Activated CD8-positive, alpha-beta memory T cell treated with anti-CD3 and anti-CD28 coated beads for 36 hours (primary cell): Measurements from ENCODE around the gene PTPN20. TPM values are rescaled to one million over a fixed set of nuclear protein-coding genes. Genes with fewer than 3 reads are reported as not detected.
"Not testable (repeated sequence)": the region's sequence is repeated elsewhere in the genome, so short reads cannot be mapped to it uniquely, and the experiment has no call there.

ENCODE experiments used
- CTCF ChIA-PET: fragments of 350-600 bp; sonication (Branson Sonifier 250); formaldehyde crosslinking; loops from one replicate; lab custom pipeline; 2021; ENCODE audit warnings: antibody characterized with exemption; lab: Charles Lee
- POLR2A ChIA-PET: fragments of 350-600 bp; sonication (Branson Sonifier 250); formaldehyde crosslinking; loops from one replicate; lab custom pipeline; 2021; ENCODE audit warnings: antibody characterized with exemption; lab: Charles Lee
- total RNA-seq, 2 experiments: library from RNA; stranded (reverse); gene quantifications; one replicate each; pipeline ENCODE4 v1.2.3, GENCODE V29; 2021

Gene PTPN20, protein sequence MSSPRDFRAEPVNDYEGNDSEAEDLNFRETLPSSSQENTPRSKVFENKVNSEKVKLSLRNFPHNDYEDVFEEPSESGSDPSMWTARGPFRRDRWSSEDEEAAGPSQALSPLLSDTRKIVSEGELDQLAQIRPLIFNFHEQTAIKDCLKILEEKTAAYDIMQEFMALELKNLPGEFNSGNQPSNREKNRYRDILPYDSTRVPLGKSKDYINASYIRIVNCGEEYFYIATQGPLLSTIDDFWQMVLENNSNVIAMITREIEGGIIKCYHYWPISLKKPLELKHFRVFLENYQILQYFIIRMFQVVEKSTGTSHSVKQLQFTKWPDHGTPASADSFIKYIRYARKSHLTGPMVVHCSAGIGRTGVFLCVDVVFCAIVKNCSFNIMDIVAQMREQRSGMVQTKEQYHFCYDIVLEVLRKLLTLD
- 1 to 10 TPM in 1 of 2 experiments, under 1 TPM in 1; 0.70 to 1.1 TPM for total RNA-seq

DNA sequence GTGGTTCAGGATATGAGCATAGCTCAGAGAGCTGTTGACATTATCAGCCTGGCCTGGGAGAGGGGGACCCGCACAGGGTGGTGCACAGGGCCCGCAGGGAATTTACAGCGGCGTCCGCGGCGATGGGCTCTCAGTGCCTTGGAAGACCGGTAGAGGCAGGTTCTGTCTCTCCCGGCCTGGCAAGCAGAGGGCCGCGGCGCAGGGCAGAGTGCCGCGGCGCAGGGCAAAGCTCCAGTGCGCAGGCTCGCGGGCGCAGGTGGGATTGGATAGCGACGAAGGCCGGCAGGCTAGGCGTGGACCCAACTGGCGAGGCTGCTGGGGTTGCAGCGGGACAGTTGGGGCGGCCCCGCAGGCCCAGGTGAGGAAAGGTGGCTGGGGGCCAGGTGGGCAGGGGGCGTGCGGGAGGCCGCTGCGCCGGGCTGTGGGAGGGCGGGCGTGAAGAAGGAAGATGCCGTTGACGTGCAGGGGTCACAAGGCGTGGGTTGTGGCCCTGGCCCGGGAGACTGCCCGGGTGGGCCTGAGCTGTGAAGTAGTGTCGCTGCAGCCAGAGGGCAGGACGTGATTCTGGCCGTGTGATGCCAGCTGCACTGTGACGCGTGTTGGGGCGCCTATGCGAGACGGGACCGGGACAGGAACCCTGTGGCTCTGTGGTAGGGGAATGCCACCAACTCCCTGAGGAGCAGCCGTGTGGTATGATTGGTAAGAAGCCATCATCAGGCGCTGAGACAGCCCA is at the start of gene PTPN20:
Gene PTPN20 (plus strand): TSS at position 285 of the 733 bp plus-strand sequence. CDS start 21,072 bp downstream, outside the sequence.
- CTCF ChIA-PET, POLR2A ChIA-PET: not testable (repeated sequence)

DNA sequence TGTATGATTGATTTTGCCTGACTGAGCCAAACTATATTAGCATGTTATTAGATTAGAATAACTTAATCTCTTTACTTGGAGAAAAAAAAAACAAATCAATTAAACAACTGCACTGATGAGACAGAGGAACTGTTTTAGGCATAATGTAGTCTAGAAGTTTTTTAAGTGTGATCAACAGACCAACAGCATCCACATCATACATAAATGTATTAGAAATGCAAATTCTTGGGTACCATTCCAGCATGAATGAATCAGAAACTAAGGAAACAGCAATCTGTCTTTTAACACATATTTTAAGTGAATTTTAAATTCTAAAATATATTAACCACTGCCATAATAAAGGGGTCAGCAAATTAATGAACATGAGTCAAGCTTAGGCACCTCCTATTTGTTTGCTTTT is 41.5 kb upstream of the PTPN20 start:
- CTCF ChIA-PET, POLR2A ChIA-PET: not testable (repeated sequence)

DNA sequence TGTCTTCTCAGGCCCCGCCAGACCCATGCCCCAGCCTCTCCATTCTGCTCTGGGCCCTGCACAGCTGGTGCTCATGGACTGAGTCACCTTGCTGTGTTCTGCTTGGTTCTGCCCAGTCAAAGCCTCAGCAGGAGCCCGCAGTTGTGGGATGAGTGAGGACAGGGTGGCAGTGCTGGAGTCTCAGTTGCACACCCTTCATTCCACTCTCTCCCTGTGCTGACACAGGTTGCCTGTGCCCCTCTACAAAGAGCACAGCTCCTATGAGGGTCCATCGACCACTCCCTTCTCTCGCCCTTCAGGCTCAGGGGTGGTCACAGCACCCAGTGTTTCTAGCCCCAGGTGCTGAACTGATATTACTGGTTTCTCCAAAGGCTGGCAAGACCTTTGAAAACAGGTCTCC is 39.6 kb upstream of the PTPN20 start:
- CTCF ChIA-PET, POLR2A ChIA-PET: not testable (repeated sequence)

DNA sequence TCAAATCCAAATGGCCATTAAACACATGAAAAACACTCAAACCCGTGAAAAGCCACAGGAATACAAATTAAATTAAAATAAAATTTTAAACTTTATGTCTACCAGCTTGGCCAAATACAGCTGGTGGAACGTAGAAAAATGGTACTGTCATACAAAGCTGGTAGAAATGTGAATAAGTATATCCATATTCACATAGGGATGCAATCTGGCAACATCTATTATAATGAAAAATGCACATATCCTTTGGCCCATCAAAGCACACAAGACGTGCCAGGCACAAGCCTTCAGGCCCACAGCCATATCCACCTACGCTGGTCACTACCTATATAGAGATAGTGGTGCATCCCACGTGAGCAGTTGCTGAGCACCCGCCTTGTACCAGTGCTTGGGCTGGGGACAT is 35.9 kb upstream of the PTPN20 start:
- POLR2A ChIA-PET, CTCF ChIA-PET: not testable (repeated sequence)

DNA sequence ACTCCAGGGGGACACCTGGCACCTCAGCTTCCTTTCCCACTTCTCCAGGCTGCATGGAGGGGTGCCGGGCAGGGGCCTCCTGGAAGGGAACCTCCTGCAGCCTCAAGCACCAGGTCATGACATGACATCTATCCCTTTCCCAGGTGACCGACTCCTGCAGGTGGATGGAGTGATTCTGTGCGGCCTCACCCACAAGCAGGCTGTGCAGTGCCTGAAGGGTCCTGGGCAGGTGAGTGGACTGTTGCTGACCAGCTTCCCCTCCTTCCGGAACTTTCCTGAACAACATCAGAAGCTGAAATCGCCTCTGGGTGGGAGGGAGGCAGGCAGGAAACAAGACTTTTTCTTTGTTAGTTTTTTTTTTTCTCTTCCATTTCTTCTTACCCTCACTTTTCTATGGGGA is 34.5 kb upstream of the PTPN20 start:
- CTCF ChIA-PET, POLR2A ChIA-PET: not testable (repeated sequence)

DNA sequence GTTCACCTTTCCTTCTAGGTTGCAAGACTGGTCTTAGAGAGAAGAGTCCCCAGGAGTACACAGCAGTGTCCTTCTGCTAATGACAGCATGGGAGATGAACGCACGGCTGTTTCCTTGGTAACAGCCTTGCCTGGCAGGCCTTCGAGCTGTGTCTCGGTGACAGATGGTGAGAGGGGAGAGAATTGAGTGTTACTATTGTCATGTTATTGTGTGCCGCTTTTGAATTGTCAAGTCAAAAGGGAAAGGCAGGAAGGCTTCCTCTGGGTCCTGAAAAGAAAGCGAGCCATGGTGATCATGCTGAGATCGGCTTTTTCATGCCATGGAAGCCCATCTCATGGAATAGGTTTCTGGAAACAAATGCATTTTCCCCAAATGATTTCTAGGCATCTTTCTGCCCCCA is 32.5 kb upstream of the PTPN20 start:
- CTCF ChIA-PET, POLR2A ChIA-PET: not testable (repeated sequence)

DNA sequence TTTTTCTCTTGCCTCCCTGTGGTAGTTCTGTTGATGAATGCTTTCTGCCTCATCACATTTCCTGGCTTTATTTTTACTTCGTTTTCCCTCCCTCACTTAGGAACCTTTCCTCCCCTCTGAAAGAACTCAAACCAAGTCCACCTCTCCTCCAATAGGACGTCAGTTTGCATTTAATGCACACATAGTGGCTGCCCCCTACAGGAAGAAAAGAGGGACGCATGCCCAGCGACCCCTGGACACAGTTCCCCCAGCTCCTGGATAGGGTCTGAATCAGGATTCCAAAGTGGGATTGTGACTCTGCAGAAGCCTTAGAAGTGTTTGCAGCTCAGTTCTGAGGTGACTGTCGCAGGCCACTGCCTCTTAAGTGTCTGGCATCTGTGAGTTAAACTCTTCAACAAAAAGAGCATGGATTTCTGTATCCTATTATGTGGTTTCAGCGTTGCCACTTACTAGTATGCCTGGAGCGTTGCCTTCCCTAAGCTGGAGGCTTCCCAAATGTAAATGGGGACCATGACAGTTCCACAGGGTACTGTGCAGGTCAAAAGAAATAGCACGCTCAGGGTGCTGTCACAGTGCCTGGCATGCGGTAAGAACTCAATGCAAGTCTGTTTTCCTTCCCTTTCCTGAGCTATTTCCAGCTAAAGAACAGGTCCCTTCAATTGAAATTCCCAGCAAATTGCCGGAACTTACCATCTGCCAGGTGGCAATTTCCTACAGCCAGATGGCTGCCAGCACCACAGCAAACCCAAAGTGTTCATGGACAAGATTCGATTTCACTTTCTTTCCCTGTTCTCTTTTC is 20.2 kb upstream of the PTPN20 start:
- POLR2A ChIA-PET, CTCF ChIA-PET: not testable (repeated sequence)

DNA sequence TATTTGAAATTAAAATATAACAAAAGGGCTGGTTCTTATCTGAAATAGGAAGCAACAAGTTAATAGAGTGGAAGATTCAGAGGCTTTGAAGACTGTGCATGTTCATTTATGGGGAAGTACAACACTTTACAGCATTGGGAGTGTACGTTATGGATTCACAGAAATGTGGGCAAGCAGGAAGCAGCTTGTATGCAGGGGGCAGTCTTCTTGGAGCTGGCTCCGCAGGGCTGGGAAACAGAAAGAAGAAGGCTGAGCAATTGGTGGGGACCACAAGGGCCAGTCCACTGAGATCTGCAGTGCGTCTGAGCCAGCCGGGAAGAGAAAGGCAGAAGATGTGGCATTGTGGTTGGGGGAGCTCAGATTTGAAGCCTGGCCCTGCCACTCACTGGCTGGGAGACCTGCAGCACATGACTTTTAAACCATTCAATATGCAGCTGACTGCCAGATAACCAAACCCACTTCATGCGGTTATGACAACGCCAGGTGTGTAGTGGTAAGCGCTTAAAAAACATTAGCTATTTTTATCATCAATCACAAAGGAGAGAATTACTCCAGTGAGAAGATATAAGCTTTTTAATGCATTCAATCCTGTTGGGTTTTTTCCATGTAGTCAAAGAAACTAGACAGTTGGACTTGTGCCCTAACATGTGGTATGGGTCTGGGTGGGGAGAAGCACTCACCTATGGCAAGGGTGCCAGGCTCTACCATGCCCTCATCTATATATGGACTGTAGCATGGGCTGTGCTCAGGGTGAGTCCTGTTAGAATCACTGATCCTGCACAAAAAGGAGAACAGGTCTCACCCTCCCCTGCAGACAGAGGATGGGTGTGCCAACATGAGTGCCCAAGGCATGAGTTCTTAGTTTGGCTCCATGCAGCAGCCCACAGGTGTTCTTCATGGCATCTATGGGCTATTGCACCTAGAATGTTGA is 14.2 kb upstream of the PTPN20 start:
- CTCF ChIA-PET, POLR2A ChIA-PET: not testable (repeated sequence)

DNA sequence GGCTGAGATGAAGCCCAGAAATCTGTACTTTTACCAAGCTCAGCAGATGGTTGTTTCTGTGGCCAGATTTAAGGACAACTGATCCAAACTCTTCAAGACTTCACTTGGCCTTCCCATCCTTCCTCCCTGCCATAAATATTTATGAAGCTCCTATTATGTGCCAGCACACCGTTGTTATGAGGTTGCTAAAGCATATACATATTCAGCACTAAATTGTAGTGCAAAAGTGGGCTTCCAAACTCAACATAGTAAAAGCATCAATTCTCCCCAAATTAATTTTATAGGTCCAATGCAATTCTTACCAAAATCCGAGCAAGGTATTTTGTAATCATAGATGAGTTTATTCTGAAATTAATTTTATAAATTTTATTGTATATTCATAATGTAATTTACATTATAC is 10.0 kb upstream of the PTPN20 start:
- CTCF ChIA-PET, POLR2A ChIA-PET: not testable (repeated sequence)

DNA sequence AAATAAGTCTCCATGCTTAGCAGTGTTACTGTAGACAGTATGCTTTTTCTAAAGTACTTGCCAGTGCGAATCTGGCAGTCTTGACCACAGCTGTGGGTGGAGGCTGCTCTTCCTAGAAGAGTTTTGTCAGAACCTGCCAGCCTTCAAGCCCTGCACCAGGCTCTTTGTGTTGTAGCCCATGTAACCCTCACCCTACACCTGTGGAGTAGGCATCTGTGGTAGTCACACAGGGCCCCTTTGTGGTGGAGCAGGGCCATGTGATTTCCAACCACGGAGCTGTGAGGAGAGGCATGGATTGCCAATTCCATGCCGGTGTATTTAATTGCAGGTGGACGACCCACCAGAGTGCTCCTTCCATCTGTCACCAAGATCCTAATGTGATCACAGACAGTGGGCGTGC is 7.4 kb upstream of the PTPN20 start:
- POLR2A ChIA-PET = not testable (repeated sequence)

DNA sequence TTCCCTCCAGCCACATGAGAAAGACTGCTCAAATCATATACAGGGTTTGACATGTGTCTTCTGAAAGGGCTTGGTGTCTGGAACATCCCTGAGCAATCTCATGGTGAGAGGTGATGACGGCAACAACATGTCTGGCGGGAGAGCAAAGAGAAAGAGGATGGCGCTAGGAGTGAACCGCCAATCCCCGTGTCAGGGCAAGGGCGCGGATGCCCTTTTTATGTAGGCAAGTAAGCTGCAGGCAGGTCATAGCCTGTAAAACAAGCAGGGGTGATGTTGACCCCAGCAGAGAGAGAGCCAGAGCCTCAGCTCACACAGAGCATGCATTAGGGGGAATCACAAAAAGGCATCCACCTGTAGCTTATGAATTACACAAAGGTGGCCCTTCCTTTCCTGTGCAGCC is 4.9 kb upstream of the PTPN20 start:
- POLR2A ChIA-PET, CTCF ChIA-PET: not testable (repeated sequence)

More for the DNA sequence above, 7.4 kb upstream of the PTPN20 start:
- CTCF ChIA-PET = not testable (repeated sequence)

DNA sequence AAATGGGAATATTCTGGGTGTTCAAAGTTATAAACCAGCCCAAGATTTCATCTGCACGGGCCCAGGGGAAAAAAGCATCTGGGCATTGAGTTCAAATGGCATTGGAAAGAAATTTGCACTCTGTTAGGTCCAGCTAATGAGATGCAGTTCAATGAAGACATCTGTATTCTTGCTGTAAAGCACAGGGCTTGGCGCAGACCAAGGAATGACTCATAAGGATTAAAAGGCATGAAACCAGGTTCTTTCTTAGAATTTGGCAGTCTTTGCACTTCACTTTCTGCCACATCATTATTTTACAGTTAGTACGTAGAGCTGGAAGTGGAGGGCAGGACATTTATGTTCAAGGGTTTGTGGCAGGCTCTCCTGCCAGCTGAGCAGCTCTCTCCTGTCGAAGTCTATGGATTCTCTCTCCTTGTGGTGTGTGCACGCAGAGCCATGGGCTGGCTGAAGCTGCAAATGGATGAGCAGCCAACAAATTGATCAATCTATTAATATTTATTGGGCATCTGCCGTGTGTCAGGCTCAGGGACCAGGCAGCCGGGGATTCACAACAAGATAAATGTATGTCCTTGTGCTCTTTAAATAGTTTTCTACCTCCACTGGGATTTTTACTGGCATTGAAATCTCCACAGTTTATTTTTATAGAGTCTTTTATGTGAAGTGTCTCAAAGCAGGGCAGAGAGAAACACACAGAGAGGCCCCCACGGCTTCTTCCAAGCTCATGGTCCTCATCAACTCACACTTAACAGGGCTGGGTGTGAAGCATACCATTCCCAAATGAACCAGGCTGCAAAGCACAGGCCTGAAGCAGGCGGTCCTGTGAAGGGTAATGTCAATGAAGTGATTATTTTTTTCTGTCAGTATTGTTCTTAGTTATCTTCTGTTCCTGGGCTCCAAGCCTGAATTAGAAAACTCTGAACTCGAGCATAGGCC is 3.8 kb upstream of the PTPN20 start:
- POLR2A ChIA-PET, CTCF ChIA-PET: not testable (repeated sequence)

DNA sequence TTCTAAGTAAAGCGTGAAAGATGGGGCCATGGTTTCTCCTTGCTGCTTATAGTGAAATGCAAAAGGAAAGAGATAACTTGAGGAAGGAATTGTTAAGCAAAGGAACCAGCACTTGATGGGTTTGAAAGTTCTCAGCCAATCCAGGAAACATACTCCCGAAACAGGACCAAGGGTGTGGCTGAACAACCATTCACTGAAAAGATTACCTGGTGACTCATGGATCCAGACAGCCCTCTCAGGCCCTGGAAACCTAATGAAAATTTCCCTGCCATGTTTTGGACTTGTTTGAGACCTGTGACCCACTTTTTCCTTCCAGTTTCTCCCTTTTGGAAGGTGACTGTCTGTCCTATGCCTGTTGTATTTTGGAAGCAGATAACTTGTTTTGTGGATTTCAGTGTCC is 11.3 kb downstream of the PTPN20 start:
- POLR2A ChIA-PET, CTCF ChIA-PET: not testable (repeated sequence)

DNA sequence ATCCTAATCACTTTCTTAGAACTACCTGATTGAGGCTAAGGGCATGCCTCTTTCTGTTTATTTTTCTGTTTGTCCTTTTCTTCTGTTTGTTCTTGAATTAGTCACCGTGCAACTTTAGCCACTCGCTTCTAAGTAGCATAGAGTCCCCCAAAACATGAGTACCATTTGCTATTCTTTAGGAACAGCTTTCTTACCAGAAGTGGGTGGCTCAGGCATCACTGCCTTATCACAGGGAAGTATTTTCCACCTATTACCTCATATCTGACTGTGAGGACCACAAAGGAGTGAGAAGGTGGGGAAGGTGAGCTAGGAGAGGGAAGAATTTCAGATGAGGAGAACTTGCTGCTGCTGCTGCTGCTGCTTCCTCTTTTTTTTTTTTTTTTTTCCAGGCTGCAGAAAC is 13.9 kb downstream of the PTPN20 start:
- POLR2A ChIA-PET, CTCF ChIA-PET: not testable (repeated sequence)

DNA sequence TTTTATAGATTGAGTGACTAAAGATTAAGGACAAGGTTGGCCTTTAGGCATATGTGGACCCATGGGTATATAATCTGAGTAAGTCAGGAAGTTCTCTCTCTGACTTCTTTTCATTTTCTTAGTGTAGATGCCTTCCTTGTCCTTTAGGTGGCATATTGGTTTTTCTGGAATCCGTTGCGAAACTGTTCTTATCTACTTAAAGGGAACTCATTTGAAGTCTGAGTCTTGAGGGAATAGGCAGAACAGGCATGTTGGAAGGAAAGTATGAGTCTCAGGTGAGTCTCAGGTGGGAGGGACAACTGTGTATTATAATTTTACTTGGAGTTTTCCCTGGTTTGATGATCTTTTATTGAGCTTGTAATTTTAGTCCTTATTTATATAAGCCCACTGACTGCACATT is 14.6 kb downstream of the PTPN20 start:
- POLR2A ChIA-PET, CTCF ChIA-PET: not testable (repeated sequence)

DNA sequence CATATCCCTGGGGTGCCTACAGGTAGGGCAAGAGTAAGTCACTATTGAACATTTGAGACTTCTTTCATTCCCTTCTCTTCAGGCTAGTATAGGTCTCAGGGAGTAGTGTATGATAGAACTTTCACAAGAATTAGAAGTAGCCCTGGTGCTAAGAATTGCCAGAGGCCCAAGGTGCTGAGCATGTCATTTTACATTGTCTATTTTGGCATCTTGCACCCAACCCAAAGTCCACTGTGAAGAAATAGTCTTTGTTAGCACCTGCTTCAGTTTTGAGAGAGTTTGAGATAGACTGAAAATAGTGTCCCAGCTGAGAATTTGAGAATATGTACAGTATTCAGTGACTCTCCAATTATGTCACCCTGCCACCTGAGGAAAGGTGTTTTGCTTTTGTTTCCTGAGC is 17.6 kb downstream of the PTPN20 start:
- POLR2A ChIA-PET, CTCF ChIA-PET: not testable (repeated sequence)

DNA sequence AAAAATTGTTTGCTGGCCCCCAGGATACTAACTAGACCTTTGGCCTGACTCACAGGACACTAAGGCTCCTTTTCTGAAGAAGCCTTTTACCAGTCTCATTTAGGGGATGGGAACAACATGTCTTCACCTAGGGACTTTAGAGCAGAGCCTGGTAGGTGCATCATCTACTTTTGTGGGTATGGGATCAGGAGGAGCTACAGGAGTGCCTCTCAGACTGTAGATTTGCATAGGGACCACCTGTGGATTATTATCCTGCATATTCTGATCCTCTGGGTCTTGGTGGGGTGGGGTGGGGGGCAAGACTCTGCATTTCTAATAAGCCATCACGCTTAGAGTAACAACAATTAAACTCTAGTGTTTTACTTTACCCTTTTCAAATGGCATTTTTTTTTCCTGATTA is 21.2 kb downstream of the PTPN20 start:
- POLR2A ChIA-PET, CTCF ChIA-PET: not testable (repeated sequence)

DNA sequence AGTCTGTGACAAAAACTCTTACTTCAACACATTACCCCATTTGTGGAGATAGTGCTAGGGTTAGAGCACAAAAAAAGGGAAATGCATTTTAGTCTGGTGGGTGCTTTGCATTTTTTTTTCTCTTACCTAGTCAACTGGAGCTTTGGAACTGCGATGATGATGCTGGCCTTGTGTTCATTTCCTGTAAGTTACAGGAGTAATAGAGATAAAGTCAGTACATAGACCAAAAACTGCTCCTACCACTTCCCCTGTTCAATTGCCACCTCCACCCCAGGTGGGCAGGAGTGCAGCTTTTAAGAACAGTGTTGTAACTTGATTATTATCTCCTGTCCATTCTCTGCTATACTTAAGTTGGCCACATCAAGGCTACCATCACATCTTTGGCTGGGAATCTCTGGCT is 29.9 kb downstream of the PTPN20 start:
- CTCF ChIA-PET = not testable (repeated sequence)

More for the DNA sequence above, 29.9 kb downstream of the PTPN20 start:
- POLR2A ChIA-PET = not testable (repeated sequence)
